BJ (cell line): ENCODE measurements around the gene TRMT10B. TPM values are rescaled to one million over a fixed set of nuclear protein-coding genes. Genes with fewer than 3 reads are reported as not detected.
A peak's percentile ranks its signal among the peaks of the same experiment; 100 is the strongest.

Experiments
- CTCF ChIA-PET: fragments of 350-600 bp; formaldehyde crosslinking; extraction: SDS; loops from one replicate; lab custom pipeline; 2021; ENCODE audit warnings: antibody characterized with exemption, inconsistent platforms; lab: Yijun Ruan, JAX
- POLR2A ChIA-PET: fragments of 300-600 bp; sonication (Branson Sonifier 250); formaldehyde crosslinking; extraction: SDS; loops from one replicate; lab custom pipeline; 2021; ENCODE audit warnings: antibody characterized with exemption; lab: Charles Lee
- DNase-seq: peaks from one replicate; pipeline ENCODE4 v3.0.0-alpha.2; 2011; ENCODE audit warnings: low read depth
- H3K27me3 ChIP-seq: 2 replicates; pipeline ENCODE4 v1.6.0; 2011; ENCODE audit warnings: low read length; ENCODE audit not compliant: control insufficient read depth, insufficient read depth
- H3K36me3 ChIP-seq: 2 replicates; pipeline ENCODE4 v1.5.1; 2011; ENCODE audit warnings: low read length; ENCODE audit not compliant: control insufficient read depth, insufficient read depth
- H3K4me3 ChIP-seq: 2 replicates; pipeline ENCODE4 v1.5.1; 2011; ENCODE audit warnings: low read depth, mild to moderate bottlenecking, control low read depth, low read length
- CTCF ChIP-seq: IDR thresholded peaks from 2 replicates; pipeline ENCODE4 v1.5.1; 2011; ENCODE audit warnings: low read depth, mild to moderate bottlenecking, control low read depth, inconsistent platforms, low read length, moderate library complexity; ENCODE audit not compliant: insufficient read depth
- polyA plus RNA-seq: library from polyadenylated mRNA; depleted of rRNA; stranded (reverse); fragments of >200 nt; gene quantifications from 2 replicates; pipeline ENCODE4 v1.2.3, GENCODE V29; 2011

Gene TRMT10B
- polyA plus RNA-seq, 1 experiment: 5.3 TPM

- ChIA-PET POLR2A (interaction anchor here (0.5 kb wide), 1 partner anchor 31 kb away, joined by 6 read pairs; no protein-coding TSS in a partner anchor), CTCF (no interaction called here)
- peak; percentile 29 for DNase-seq
- TF ChIP-seq CTCF: no peak
- peaks cover 5% of the 10 kb centered on the region for H3K27me3 ChIP-seq
- H3K36me3 ChIP-seq: no peaks in the 10 kb centered on the region
- H3K4me3 ChIP-seq: no peak overlapping the region
These were observed 23.3 kb upstream of the TRMT10B start for GRCh38 chr9:37730256-37730655.

DNA sequence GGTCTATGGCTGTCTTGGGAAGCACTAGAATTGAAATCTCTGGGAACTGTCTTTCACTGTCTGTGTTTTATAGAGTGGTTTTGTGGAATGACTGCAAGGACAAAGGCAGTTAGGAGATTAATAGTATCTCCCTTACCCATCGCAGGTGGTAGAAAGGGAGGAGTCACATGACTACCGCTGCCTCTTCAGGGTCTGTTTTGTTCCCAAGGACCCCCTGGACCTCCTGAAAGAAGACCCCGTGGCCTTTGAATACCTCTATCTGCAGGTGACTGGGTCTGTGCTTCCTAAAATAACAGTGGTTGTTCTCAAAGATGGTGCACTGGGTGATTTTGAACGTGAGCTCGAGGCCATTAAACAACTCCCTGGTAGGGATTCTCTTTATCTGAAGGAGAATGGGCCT lies 22.8 kb upstream of the TRMT10B start:
- no peak for DNase-seq
- no peak for TF ChIP-seq CTCF
- CTCF ChIA-PET: no interaction called here
- POLR2A ChIA-PET: interaction anchor here (0.5 kb wide), 1 partner anchor 32 kb away, joined by 6 read pairs; no protein-coding TSS in a partner anchor
- Histone ChIP-seq H3K4me3 (no peak overlapping the region), H3K27me3 (peaks cover 8% of the 10 kb centered on the region), H3K36me3 (no peaks in the 10 kb centered on the region)

DNA sequence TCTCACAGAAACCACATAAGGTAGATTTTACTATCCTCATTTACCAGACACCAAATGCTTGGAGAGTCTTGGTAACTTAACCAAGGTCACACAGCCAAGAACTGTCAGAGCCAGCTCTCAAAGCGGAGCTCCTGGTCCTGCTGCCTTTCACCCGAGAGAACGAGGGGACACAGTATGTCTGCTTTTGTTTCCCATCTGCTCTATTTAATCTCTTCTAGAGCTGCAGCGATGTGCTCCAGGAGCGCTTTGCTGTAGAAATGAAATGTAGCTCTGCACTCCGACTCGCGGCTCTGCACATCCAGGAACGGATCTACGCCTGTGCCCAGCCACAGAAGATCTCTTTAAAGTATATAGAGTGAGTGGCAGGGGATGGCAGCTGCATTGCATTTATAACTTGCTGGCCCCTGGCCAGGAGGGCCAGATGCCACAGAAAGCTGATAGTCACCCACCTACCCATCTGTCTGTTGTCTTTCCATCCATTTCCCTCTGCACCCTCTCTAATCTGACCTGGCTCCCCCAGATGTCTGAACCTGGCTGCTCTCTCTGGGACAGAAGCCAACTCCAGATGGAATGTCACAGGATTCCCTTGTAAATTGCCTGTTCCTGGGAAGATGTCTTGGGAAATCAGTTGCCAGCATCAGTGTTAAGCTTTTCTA lies 21.4 kb upstream of the TRMT10B start:
- Histone ChIP-seq H3K36me3 (no peaks in the 10 kb centered on the region), H3K27me3 (peaks cover 8% of the 10 kb centered on the region), H3K4me3 (no peak overlapping the region)
- peak; percentile 5 for DNase-seq
- no peak for TF ChIP-seq CTCF
- ChIA-PET POLR2A (no interaction called here), CTCF (interaction anchor here (1.2 to 2.4 kb wide), 3 partner anchors 10 to 140 kb away, joined by 3 to 10 read pairs (median 4); partner anchors contain the start of gene TOMM5)

DNA sequence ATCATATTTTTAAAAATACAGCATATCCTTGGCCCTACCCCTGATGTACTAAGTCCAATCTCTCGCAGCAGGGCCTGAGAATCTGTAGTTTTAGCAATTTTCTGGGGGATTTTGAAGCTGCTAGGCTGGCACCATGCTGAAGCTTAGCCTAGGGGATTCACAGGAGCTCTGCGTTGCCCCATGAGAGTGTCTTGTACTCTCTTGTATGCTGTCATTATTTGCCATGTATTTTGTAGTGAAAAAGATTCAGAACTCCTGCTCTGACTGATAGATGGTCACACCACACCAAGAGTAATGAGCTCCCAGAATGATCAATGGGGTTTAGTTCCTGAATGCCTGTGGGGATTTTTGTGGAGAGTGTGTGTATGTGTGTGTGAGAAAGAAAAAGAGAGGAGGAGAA lies 20.7 kb upstream of the TRMT10B start:
- Histone ChIP-seq H3K27me3 (peaks cover 8% of the 10 kb centered on the region), H3K36me3 (no peaks in the 10 kb centered on the region), H3K4me3 (no peak overlapping the region)
- TF ChIP-seq CTCF: no peak
- CTCF ChIA-PET: interaction anchor here (1.2 to 2.4 kb wide), 3 partner anchors 11 to 141 kb away, joined by 3 to 10 read pairs (median 4); partner anchors contain the start of gene TOMM5
- POLR2A ChIA-PET: no interaction called here
- DNase-seq: no peak

DNA sequence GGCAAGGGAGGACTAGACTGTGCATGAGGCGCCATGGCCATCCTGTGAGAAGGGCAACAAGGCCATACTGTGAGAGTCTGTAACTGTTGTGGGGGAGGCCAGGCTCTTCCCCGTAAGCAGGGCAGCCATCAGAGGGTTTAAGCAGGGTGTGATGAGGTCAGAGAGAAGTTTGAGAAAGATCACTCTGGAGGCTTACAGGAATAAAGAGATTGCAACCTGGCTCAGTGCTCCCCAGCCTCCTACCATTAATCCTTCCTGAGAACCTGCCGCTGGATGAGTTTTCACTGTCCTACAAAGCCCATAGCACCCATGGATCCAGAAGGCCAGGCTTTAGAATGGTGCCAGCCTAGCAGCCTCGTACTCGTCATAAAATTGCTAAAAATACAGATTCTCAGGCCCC lies 14.4 kb upstream of the TRMT10B start:
- Histone ChIP-seq H3K27me3 (peaks cover 14% of the 10 kb centered on the region), H3K4me3 (no peak overlapping the region), H3K36me3 (no peaks in the 10 kb centered on the region)
- POLR2A ChIA-PET: no interaction called here
- no peak for TF ChIP-seq CTCF
- CTCF ChIA-PET: no interaction called here
- DNase-seq: no peak
